ENCODE measurements around the gene ARL2.

Gene ARL2

GRCh38 chr11:64996327-64996709, 17.6 kb upstream of the ARL2 start:
- Histone ChIP-seq H3K79me1 (ENCODE audit: low read length) (no peaks in the 10 kb centered on the region), H2AK5ac (ENCODE audit: low read length) (no peak overlapping the region), H4K8ac (ENCODE audit: low read depth, low read length) (no peak overlapping the region), H3K4me1 (ENCODE audit: control insufficient read depth in 1 of 2, insufficient read depth in 2 of 2, low read length in 2 of 2) (no peaks in the 10 kb centered on the region), H2BK12ac (ENCODE audit: low read length) (no peak overlapping the region), H3K4me3 (ENCODE audit: low read depth, low read length) (no peak overlapping the region), H2BK5ac (ENCODE audit: low read depth, low read length, poor library complexity) (no peak overlapping the region), H3K79me2 (ENCODE audit: control insufficient read depth, insufficient read depth, low read length, poor library complexity) (no peaks in the 10 kb centered on the region), H3K27me3 (ENCODE audit: insufficient read depth, low read length) (no peaks in the 10 kb centered on the region), H3K36me3 (ENCODE audit: control insufficient read depth in 1 of 2, insufficient read depth in 2 of 2, low read length in 2 of 2) (no peaks in the 10 kb centered on the region), H3K4ac (ENCODE audit: low read depth, low read length) (no peak overlapping the region), H3K9me3 (ENCODE audit: insufficient read depth, low read depth, low read length) (no peaks in the 10 kb centered on the region), H3K9ac (ENCODE audit: low read length) (no peak overlapping the region), H3K4me2 (ENCODE audit: low read length) (no peak overlapping the region), H3K14ac (ENCODE audit: low read length) (no peak overlapping the region), H2BK120ac (ENCODE audit: insufficient read depth, low read length, poor library complexity) (no peak overlapping the region), H2AFZ (ENCODE audit: insufficient read depth, low read length, poor library complexity) (no peak overlapping the region), H3K18ac (ENCODE audit: low read length) (no peak overlapping the region), H4K91ac (ENCODE audit: low read depth, low read length) (no peak overlapping the region), H4K12ac (ENCODE audit: low read depth, low read length) (no peak overlapping the region), H3K23ac (ENCODE audit: low read length) (no peak overlapping the region), H3K27ac (ENCODE audit: low read depth, low read length) (no peak overlapping the region)
- no CpG with 5 or more reads among the region's 11 CpGs for WGBS (ENCODE audit: extremely low coverage, insufficient coverage, insufficient read length)
- DNase-seq: no peak

GRCh38 chr11:64996710-64997380, 17.1 kb upstream of the ARL2 start, which contains the start of gene BATF2:
TSS of gene BATF2 (minus strand) at chr11:64996971. CDS start at chr11:64996914, 57 bp downstream.
- Histone ChIP-seq H4K12ac (ENCODE audit: low read depth, low read length) (no peak within 1 kb of the TSS), H3K9me3 (ENCODE audit: insufficient read depth, low read depth, low read length) (no peaks in the 10 kb centered on the region), H3K4ac (ENCODE audit: low read depth, low read length) (no peak within 1 kb of the TSS), H3K27me3 (ENCODE audit: insufficient read depth, low read length) (no peaks in the 10 kb centered on the region), H2BK120ac (ENCODE audit: insufficient read depth, low read length, poor library complexity) (no peak within 1 kb of the TSS), H3K4me3 (ENCODE audit: low read depth, low read length) (no peak within 1 kb of the TSS), H3K27ac (ENCODE audit: low read depth, low read length) (no peak within 1 kb of the TSS), H2AFZ (ENCODE audit: insufficient read depth, low read length, poor library complexity) (no peak within 1 kb of the TSS), H4K91ac (ENCODE audit: low read depth, low read length) (no peak within 1 kb of the TSS), H3K4me2 (ENCODE audit: low read length) (no peak within 1 kb of the TSS), H3K14ac (ENCODE audit: low read length) (no peak within 1 kb of the TSS), H3K23ac (ENCODE audit: low read length) (no peak within 1 kb of the TSS), H2AK5ac (ENCODE audit: low read length) (no peak within 1 kb of the TSS), H3K4me1 (ENCODE audit: control insufficient read depth in 1 of 2, insufficient read depth in 2 of 2, low read length in 2 of 2) (no peaks in the 10 kb centered on the region), H3K79me2 (ENCODE audit: control insufficient read depth, insufficient read depth, low read length, poor library complexity) (no peaks in the 10 kb centered on the region), H2BK12ac (ENCODE audit: low read length) (no peak within 1 kb of the TSS), H3K79me1 (ENCODE audit: low read length) (no peaks in the 10 kb centered on the region), H3K9ac (ENCODE audit: low read length) (no peak within 1 kb of the TSS), H4K8ac (ENCODE audit: low read depth, low read length) (no peak within 1 kb of the TSS), H3K18ac (ENCODE audit: low read length) (no peak within 1 kb of the TSS), H3K36me3 (ENCODE audit: control insufficient read depth in 1 of 2, insufficient read depth in 2 of 2, low read length in 2 of 2) (no peaks in the 10 kb centered on the region), H2BK5ac (ENCODE audit: low read depth, low read length, poor library complexity) (no peak within 1 kb of the TSS)
- no CpG with 5 or more reads among the region's 9 CpGs for WGBS (ENCODE audit: extremely low coverage, insufficient coverage, insufficient read length)
- DNase-seq: peak; percentile 51 to 77

- no peak overlapping the region for H3K9ac ChIP-seq (ENCODE audit: low read length)
- no peak overlapping the region for H3K14ac ChIP-seq (ENCODE audit: low read length)
- H3K4me2 ChIP-seq (ENCODE audit: low read length): no peak overlapping the region
- H2AFZ ChIP-seq (ENCODE audit: insufficient read depth, low read length, poor library complexity): no peak overlapping the region
- no peaks in the 10 kb centered on the region for H3K36me3 ChIP-seq (ENCODE audit: control insufficient read depth in 1 of 2, insufficient read depth in 2 of 2, low read length in 2 of 2)
- H4K12ac ChIP-seq (ENCODE audit: low read depth, low read length): no peak overlapping the region
- no peak overlapping the region for H3K27ac ChIP-seq (ENCODE audit: low read depth, low read length)
- H3K79me1 ChIP-seq (ENCODE audit: low read length): no peaks in the 10 kb centered on the region
- H4K91ac ChIP-seq (ENCODE audit: low read depth, low read length): no peak overlapping the region
- H2AK5ac ChIP-seq (ENCODE audit: low read length): no peak overlapping the region
- no peak overlapping the region for H3K4ac ChIP-seq (ENCODE audit: low read depth, low read length)
- no peaks in the 10 kb centered on the region for H3K79me2 ChIP-seq (ENCODE audit: control insufficient read depth, insufficient read depth, low read length, poor library complexity)
- no peak overlapping the region for H2BK5ac ChIP-seq (ENCODE audit: low read depth, low read length, poor library complexity)
- H2BK120ac ChIP-seq (ENCODE audit: insufficient read depth, low read length, poor library complexity): no peak overlapping the region
- H3K18ac ChIP-seq (ENCODE audit: low read length): no peak overlapping the region
- H3K4me3 ChIP-seq (ENCODE audit: low read depth, low read length): no peak overlapping the region
- no peak overlapping the region for H3K23ac ChIP-seq (ENCODE audit: low read length)
- no peak overlapping the region for H2BK12ac ChIP-seq (ENCODE audit: low read length)
- no CpG with 5 or more reads among the region's 1 CpG for WGBS (ENCODE audit: extremely low coverage, insufficient coverage, insufficient read length)
- H3K9me3 ChIP-seq (ENCODE audit: insufficient read depth, low read depth, low read length): no peaks in the 10 kb centered on the region
- no peak overlapping the region for H4K8ac ChIP-seq (ENCODE audit: low read depth, low read length)
- H3K27me3 ChIP-seq (ENCODE audit: insufficient read depth, low read length): no peaks in the 10 kb centered on the region
- H3K4me1 ChIP-seq (ENCODE audit: control insufficient read depth in 1 of 2, insufficient read depth in 2 of 2, low read length in 2 of 2): no peaks in the 10 kb centered on the region
- DNase-seq: peak; percentile 76 to 94
Observed at GRCh38 chr11:64998141-64998540, 15.8 kb upstream of the ARL2 start.

- Histone ChIP-seq H4K12ac (ENCODE audit: low read depth, low read length) (no peak overlapping the region), H3K9ac (ENCODE audit: low read length) (no peak overlapping the region), H3K23ac (ENCODE audit: low read length) (no peak overlapping the region), H4K8ac (ENCODE audit: low read depth, low read length) (no peak overlapping the region), H3K79me2 (ENCODE audit: control insufficient read depth, insufficient read depth, low read length, poor library complexity) (no peaks in the 10 kb centered on the region), H2BK5ac (ENCODE audit: low read depth, low read length, poor library complexity) (no peak overlapping the region), H3K4me2 (ENCODE audit: low read length) (no peak overlapping the region), H3K79me1 (ENCODE audit: low read length) (no peaks in the 10 kb centered on the region), H2AK5ac (ENCODE audit: low read length) (no peak overlapping the region), H3K27me3 (ENCODE audit: insufficient read depth, low read length) (no peaks in the 10 kb centered on the region), H3K4me1 (ENCODE audit: control insufficient read depth in 1 of 2, insufficient read depth in 2 of 2, low read length in 2 of 2) (no peaks in the 10 kb centered on the region), H2BK120ac (ENCODE audit: insufficient read depth, low read length, poor library complexity) (no peak overlapping the region), H3K9me3 (ENCODE audit: insufficient read depth, low read depth, low read length) (no peaks in the 10 kb centered on the region), H3K27ac (ENCODE audit: low read depth, low read length) (no peak overlapping the region), H3K4ac (ENCODE audit: low read depth, low read length) (no peak overlapping the region), H3K14ac (ENCODE audit: low read length) (no peak overlapping the region), H3K36me3 (ENCODE audit: control insufficient read depth in 1 of 2, insufficient read depth in 2 of 2, low read length in 2 of 2) (no peaks in the 10 kb centered on the region), H3K4me3 (ENCODE audit: low read depth, low read length) (no peak overlapping the region), H2BK12ac (ENCODE audit: low read length) (no peak overlapping the region), H4K91ac (ENCODE audit: low read depth, low read length) (no peak overlapping the region), H3K18ac (ENCODE audit: low read length) (no peak overlapping the region), H2AFZ (ENCODE audit: insufficient read depth, low read length, poor library complexity) (no peak overlapping the region)
- WGBS (ENCODE audit: extremely low coverage, insufficient coverage, insufficient read length): no CpG with 5 or more reads among the region's 9 CpGs
- no peak for DNase-seq
Observed at GRCh38 chr11:64998690-64999431, 15.1 kb upstream of the ARL2 start.
